ENCODE results near the gene TNNC1. TPM values are rescaled to one million over a fixed set of nuclear protein-coding genes. Genes with fewer than 3 reads are reported as not detected.
A peak's percentile ranks its signal among the peaks of the same experiment; 100 is the strongest.

TNNC1 gene
- polyA plus RNA-seq, 3 donors = not detected

- Mint-ChIP-seq H3K4me1 (peaks cover 70% of the 10 kb centered on the region), H3K4me3 (peak overlapping the region; percentile 63 to 72), H3K27ac (peak overlapping the region; percentile 91 to 95 (median 94)), H3K36me3 (peaks cover 17 to 44% of the 10 kb centered on the region in 2 donors), H3K9me3 (no peaks in the 10 kb centered on the region), H3K27me3 (ENCODE audit: low read depth in 3 of 3) (peaks cover 0 to 1% (median 0%) of the 10 kb centered on the region in 3 donors)
- no peaks in the 10 kb centered on the region for H3K27me3 ChIP-seq (ENCODE audit: control insufficient read depth in 2 of 2, insufficient read depth in 2 of 2, low read length in 2 of 2)
- peak overlapping the region; percentile 37 for H2AFZ ChIP-seq (ENCODE audit: insufficient read depth, low read depth, low read length, poor library complexity, severe bottlenecking)
- H3K4me3 ChIP-seq (replicated peaks in 1 of 3; ENCODE audit: low read depth in 2 of 3, low read length in 3 of 3) = peak overlapping the region in 1 of 3 experiments; percentile 81
- H3K9ac ChIP-seq (ENCODE audit: insufficient read depth, low read length, poor library complexity, severe bottlenecking) = peak overlapping the region; percentile 45
- H3K79me2 ChIP-seq (ENCODE audit: insufficient read depth, low read length) = peaks cover 45% of the 10 kb centered on the region
- peak overlapping the region; percentile 71 to 94 for H3K27ac ChIP-seq (ENCODE audit: low read depth in 1 of 2, low read length in 2 of 2)
- WGBS (ENCODE audit: insufficient coverage) = 2% methylated on average over 20 of the region's 24 CpGs
- TF ChIP-seq, protein P1, sequence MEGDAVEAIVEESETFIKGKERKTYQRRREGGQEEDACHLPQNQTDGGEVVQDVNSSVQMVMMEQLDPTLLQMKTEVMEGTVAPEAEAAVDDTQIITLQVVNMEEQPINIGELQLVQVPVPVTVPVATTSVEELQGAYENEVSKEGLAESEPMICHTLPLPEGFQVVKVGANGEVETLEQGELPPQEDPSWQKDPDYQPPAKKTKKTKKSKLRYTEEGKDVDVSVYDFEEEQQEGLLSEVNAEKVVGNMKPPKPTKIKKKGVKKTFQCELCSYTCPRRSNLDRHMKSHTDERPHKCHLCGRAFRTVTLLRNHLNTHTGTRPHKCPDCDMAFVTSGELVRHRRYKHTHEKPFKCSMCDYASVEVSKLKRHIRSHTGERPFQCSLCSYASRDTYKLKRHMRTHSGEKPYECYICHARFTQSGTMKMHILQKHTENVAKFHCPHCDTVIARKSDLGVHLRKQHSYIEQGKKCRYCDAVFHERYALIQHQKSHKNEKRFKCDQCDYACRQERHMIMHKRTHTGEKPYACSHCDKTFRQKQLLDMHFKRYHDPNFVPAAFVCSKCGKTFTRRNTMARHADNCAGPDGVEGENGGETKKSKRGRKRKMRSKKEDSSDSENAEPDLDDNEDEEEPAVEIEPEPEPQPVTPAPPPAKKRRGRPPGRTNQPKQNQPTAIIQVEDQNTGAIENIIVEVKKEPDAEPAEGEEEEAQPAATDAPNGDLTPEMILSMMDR (IDR thresholded peaks at IDR 0.05) = no peak
- DNase-seq = peak; percentile 88 to 96 (median 92)
- intact Hi-C loops (cut with micrococcal nuclease) = loop anchor here in 1 of 2 donors (5.0 kb wide), 1 partner anchor 34 kb away; the partner anchor contains the start of gene NT5DC2
- no peaks in the 10 kb centered on the region for H4K20me1 ChIP-seq (ENCODE audit: insufficient read depth, low read length)
- H3K4me1 ChIP-seq (ENCODE audit: control insufficient read depth in 1 of 2, insufficient read depth in 2 of 2, low read length in 2 of 2) = peaks cover 79% of the 10 kb centered on the region in 2 donors
- H3K36me3 ChIP-seq (replicated peaks in 1 of 2; ENCODE audit: control insufficient read depth in 1 of 2, insufficient read depth in 2 of 2, low read length in 2 of 2) = peaks cover 21 to 25% of the 10 kb centered on the region in 2 donors
- H3K9me3 ChIP-seq (replicated peaks in 1 of 2; ENCODE audit: control insufficient read depth in 1 of 2, insufficient read depth in 1 of 2, low read length in 2 of 2) = no peaks in the 10 kb centered on the region
- peak overlapping the region; percentile 86 for H3K4me2 ChIP-seq (replicated peaks; ENCODE audit: extremely low read depth, low read length, poor library complexity, severe bottlenecking)
Observed at GRCh38 chr3:52498137-52499054, 44.6 kb upstream of the TNNC1 start.

DNA sequence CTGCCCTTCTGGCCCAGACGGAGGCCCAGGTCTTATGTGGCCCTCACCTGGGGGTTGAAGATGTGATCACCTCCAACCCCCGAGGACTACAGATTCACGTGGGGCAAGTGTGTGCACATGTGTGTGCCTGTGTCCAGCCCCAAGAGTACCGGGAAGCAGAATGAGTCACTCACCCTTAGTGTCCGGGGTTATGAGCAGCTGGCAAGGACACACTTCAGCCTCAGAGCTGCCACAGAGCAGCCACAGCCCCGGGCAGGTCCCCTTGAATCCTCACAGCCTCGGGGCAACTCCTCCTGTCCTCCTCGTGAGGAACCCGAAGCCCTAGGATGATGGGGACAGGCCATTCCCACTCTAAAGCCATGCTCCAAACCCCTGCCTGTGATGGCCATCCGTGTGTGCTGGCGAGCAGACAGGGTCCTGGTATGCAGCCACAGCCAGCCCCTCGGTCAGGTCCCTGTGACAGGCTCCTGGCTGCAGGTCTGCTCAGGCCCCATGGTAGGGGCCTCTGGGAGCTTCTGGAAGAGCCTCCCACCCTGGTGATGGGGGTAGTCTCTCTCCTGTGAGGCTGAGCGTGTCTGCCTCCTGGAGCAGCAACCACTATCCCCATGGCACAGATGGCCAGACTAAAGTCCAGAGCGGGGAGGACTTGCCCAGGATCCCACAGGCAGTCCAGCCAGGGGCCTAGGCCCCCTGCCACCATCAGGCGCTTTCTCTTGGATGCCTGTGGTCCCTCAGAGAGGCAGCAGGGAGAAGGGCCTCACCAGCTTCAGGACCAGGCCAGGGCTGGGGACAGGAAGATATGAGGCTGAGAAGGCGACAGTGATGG, 42.1 kb upstream of the TNNC1 start:
- peak overlapping the region; percentile 86 for H3K4me2 ChIP-seq (replicated peaks; ENCODE audit: extremely low read depth, low read length, poor library complexity, severe bottlenecking)
- peak overlapping the region; percentile 71 to 94 for H3K27ac ChIP-seq (ENCODE audit: low read depth in 1 of 2, low read length in 2 of 2)
- peak overlapping the region; percentile 74 for H3K9ac ChIP-seq (ENCODE audit: insufficient read depth, low read length, poor library complexity, severe bottlenecking)
- TF ChIP-seq, protein P1 (IDR thresholded peaks at IDR 0.05) = no peak
- Mint-ChIP-seq H3K36me3 (peaks cover 22 to 45% of the 10 kb centered on the region in 2 donors), H3K4me3 (peak overlapping the region; percentile 79 to 90), H3K4me1 (peaks cover 90% of the 10 kb centered on the region), H3K27me3 (ENCODE audit: low read depth in 3 of 3) (no peaks in the 10 kb centered on the region), H3K27ac (peak overlapping the region; percentile 76 to 95 (median 86)), H3K9me3 (no peaks in the 10 kb centered on the region)
- no peaks in the 10 kb centered on the region for H3K27me3 ChIP-seq (ENCODE audit: control insufficient read depth in 2 of 2, insufficient read depth in 2 of 2, low read length in 2 of 2)
- DNase-seq = peak; percentile 73 to 81 (median 80)
- peak overlapping the region; percentile 46 to 81 (median 75) for H3K4me3 ChIP-seq (replicated peaks in 1 of 3; ENCODE audit: low read depth in 2 of 3, low read length in 3 of 3)
- peaks cover 98 to 100% of the 10 kb centered on the region in 2 donors for H3K4me1 ChIP-seq (ENCODE audit: control insufficient read depth in 1 of 2, insufficient read depth in 2 of 2, low read length in 2 of 2)
- peaks cover 15 to 22% of the 10 kb centered on the region in 2 donors for H3K36me3 ChIP-seq (replicated peaks in 1 of 2; ENCODE audit: control insufficient read depth in 1 of 2, insufficient read depth in 2 of 2, low read length in 2 of 2)
- peak overlapping the region; percentile 78 for H2AFZ ChIP-seq (ENCODE audit: insufficient read depth, low read depth, low read length, poor library complexity, severe bottlenecking)
- H3K9me3 ChIP-seq (replicated peaks in 1 of 2; ENCODE audit: control insufficient read depth in 1 of 2, insufficient read depth in 1 of 2, low read length in 2 of 2) = no peaks in the 10 kb centered on the region
- peaks cover 42% of the 10 kb centered on the region for H3K79me2 ChIP-seq (ENCODE audit: insufficient read depth, low read length)
- intact Hi-C loops (cut with micrococcal nuclease) = loop anchor here in 1 of 2 donors (5.0 kb wide), 1 partner anchor 36 kb away; the partner anchor contains the start of gene NT5DC2
- no peaks in the 10 kb centered on the region for H4K20me1 ChIP-seq (ENCODE audit: insufficient read depth, low read length)
- 49% methylated on average over 14 of the region's 16 CpGs for WGBS (ENCODE audit: insufficient coverage)
